ENCODE data around the gene MSANTD3.
"Not testable (repeated sequence)": the region's sequence is repeated elsewhere in the genome, so short reads cannot be mapped to it uniquely, and the experiment has no call there.

The MSANTD3 gene

DNA sequence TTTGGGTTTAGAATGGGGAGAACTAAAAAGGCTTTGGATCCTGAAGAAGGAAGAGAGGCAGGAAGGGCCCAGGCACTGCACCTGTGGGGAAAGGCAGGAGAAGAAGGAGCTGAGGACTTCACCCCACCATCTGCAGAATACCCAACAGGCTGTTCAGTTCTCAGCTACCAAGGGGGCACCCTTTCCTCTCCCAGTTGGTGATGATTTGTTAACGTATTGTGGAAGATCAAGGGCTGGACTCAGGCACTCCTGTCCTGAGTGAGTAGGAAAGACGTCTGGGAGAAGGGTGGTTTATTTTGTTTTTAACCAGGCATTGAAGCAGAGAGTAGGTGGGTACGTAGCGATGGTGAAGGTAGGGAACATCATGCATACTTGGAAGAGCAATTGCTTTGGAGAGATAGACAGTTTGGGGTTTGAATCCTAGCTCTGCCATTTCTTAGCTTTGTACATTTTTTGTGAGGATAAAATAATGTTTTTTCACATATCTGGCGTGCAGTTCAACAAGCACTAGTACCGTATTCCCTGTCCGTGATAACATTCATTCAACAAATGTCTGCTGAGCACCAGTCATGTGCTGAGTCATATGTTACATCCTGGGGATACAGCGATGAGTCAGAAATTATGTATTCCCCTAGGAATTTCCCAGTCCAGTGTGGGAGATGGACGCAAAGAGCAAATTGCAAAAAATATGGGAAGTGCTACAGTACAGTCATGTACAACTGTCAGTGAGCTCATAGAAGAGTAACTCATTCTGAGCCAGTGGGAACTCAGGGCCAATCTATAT, 2.1 kb downstream of the MSANTD3 start:
- DNase-seq = no peak

DNA sequence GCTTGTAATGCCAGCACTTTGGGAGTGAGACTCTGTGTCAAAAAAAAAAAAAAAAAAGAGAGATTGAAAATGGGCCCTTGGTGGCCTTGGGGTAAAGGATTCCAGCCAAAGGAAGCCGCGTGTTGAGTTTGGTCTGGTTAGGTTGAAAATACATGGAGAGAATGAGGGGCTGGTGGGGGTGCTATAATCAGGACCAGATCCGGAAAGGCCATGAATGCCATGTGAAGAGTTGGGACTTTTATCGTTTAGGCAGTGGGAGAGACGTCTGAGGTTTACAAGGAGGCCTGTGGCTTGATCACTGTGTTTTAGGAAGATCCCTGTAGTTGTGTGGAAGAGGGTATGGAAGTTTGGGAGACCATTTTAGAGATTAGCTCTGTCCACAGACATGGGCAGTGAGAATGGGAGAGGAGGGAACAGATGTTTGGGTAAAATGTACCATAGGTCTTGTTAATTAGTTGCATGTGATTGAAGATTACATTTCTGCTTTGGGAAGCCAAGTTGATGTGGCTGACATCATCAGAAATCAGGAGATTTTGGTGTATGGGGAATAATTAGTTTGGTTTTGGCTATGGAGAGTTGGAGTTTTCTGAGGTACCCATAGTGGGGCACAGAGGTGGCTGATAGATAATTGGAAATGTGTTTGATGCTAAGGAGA, 3.5 kb downstream of the MSANTD3 start:
- DNase-seq = no peak

DNA sequence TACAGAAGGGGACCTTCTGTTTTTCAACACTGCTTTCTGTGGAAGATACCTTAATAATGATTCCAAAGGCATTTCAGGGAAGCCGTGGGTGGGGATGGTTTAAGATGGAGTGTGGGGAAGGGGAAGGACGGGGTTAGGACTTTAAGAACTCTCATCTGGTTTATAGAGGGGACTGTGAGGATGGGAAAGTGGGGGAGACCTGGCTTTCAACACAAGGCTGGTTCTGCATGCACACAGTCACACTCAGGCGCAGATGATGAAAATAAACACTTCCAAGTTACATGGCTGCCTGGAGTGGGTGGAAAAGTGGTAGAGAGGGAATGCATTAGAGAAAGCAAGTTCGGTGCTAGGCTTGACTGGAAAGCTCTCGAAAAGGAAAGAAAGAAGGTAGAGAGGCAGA, 4.9 kb downstream of the MSANTD3 start:
- no peak for DNase-seq

DNA sequence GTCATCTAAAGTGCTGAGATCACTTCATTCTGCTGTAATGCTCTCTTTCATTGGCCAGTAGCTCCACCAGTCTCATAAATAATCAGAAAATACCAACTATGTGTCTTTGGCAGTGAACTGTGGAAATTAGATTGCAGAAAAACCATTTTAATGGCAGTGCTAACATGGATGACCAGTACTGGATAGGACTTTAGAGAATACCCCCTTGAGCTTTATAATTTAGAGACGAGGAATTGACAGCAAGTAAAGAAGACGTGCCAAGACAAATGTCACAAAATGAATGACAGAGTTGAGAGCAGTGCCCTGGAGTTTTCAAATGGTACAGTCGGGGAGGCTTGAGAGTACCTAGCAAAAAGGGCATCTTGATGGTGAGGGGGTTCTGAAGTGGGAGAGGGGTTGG, 5.8 kb downstream of the MSANTD3 start:
- DNase-seq = no peak

DNA sequence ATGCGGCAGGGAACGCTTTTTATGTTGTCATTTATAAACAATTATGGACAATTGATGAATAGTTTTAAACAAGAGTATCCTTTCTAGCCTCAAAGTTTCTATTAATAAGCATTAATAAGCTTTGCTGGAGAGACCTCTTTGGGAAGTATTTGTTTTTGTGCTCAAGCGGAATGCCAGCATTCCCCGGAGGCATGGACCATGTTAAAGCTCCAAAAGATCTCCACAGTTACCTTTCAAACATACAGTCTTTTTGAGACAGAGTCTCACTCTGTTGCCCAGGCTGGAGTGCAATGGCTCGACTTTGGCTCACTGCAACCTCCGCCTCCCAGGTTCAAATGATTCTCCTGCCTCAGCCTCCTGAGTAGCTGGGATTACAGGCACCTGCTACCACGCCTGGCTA, 9.6 kb downstream of the MSANTD3 start:
- DNase-seq = no peak

DNA sequence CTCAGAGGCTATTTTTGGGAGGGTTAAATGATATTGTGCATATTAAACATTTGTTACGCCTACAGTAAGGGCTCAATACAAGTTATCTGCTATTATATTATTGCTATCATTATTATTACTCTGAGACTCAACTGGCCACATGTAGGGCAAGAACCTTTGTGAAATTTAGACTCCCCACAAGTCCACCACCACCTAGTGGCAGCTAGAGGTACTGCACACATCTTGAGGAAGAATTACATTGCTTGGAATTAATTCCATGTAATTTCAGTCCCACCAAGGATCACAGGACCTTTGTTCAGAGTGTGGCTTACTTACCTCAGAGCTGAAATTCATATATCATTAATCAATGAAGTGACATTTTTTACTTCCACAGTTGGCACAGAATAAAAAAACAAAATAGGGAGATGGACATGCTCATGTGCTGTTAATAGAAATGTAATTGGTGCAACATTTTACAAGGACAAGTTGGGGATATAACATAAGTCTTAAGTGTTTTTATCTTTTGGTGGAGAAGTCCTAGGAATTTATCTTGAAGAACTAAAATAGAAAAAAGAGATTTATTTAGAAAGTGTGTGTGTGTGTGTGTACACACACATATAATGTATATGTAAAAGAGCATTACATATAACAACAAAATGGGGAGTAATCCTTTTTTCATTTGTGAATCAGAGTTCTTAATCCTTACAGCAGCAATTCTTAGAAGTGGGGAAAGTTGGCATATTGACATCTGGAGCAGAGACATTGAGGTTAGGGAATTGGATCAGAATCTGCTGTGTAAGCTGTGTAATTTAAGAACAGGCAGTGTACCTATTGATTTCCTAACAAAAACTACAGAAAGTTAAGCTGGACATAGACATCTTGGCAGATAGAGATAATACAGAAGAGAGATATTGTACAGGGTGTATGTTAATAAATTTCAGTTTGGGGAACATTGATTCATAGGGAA, 11.2 kb downstream of the MSANTD3 start:
- DNase-seq = peak; percentile 57 to 67

DNA sequence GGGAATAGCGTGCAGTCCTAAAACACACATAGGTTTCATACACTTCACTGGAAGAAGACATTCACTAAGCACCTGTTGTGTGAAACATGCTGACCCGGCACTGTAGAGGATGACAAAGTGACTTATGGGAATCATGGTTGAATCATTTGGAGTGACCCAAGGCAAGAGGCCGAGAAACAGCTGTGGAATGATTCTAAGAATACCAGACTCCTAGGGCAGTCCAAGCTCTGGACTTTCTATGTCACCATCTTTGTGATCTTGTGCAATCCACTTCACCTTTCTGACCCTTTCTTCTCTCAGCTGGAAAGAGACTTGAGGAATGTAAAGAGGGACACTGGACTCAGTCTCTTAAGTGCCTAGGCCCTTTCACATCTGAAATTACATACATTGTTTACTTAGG, 13.1 kb downstream of the MSANTD3 start:
- DNase-seq = no peak

DNA sequence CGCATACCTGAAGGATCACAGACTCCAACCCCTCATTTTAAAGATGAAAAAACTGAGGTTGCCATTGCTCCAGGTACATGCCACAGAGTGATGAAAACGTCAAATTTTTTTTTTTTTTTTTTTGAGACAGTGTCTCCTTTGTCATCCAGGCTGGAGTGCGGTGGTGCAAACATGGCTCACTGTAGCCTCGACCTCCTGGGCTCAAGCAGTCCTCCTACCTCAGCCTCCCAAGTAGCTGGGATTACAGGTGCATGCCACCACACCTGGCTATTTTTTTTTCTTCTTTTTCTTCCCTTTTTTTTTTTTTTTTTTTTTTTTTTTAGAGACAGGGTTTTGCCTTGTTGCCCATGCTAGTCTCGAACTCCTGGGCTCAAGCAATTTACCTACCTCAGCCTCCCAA, 13.5 kb downstream of the MSANTD3 start:
- DNase-seq = not testable (repeated sequence)

DNA sequence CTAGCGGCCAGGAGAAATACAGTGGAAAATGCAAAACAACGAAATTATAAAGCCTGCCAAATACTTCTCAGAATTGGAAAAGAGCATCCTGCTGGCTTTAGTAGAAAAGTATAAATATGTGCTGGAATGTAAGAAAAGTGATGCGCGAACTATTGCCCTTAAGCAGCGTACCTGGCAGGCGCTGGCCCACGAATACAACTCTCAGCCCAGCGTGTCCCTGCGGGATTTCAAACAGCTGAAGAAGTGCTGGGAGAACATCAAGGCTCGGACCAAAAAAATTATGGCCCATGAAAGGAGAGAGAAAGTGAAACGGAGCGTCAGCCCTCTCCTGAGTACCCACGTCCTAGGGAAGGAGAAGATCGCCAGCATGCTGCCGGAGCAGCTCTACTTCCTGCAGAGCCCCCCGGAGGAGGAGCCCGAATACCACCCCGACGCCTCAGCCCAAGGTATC, 15.0 kb downstream of the MSANTD3 start:
- no peak for DNase-seq

DNA sequence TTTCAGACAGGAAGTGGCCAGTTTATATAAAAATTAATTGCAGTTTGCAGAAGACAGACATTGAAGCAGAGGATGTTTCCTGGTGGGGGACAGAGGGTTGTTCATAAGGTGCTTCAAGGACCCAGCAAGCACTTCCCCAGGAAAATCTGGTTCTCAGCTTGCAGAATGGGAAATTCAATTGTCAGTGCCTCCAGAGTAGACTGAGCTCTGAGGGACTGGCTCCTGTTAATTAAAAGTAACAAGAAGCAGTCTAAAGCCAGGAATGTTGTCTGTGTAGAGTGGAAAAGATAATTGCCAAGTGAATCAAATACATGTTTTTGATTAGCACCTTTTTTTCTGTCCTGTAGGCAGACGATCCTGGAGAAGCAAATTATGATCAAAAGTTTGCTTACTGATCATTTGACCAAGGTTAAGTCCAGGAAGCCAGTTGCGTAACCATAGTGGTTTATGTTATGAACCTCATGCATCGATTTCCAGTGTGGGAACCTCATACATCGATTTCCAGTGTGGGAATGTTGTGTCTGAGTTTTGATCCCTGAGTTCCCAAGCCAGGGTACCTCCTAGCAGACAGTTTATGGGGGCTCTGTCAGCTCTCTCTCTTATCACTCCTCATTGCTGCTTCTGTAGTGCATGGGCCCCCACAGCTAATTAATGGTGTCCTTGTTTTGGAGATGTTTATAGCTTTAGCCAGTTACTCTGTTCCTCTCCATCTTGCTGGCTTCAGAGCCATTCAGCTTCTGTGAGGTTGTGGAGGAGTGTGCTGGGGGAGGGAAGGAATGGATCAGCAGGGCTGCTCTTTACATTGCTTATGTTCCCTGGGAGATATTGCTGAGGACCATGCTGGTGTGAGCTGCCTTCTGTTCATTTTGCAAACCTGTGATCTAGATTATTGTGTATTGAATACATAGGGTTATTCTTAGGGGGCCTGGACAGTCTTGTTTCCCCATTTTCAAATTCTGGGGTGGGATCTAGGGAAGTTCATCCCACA, 17.1 kb downstream of the MSANTD3 start:
- DNase-seq = no peak

DNA sequence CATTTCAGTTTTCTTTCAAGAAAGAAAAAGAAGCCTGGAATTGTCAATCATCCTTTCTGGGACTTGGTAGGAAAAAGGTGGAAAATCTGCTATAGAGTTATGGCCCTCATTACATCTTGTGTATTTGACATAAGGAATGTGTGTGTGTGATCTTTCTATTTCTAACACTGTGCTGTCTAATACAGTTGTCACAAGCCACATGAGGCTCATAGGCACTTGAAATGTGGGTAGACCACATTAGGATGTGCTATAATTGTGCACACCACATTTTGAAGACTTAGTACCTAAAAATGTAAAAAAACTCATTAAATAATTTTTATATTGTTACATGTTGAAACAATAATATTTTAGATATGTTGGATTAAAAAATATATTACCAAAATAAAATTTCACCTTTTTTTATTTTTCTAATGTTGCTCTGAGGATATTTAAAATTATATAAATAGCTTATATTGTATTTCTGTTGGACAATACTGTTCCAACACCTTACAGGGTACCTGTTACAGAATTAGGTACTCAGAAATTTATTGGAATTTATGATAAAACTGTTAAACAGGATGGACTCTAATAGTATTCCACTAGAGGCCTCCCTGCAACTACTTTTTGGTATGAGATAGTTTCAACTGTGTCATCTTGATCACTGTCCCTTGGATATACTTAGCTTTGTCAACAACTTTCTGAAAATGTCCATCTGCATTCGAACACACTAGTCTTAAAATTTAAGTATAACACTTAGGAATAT, 18.4 kb downstream of the MSANTD3 start:
- DNase-seq = no peak

DNA sequence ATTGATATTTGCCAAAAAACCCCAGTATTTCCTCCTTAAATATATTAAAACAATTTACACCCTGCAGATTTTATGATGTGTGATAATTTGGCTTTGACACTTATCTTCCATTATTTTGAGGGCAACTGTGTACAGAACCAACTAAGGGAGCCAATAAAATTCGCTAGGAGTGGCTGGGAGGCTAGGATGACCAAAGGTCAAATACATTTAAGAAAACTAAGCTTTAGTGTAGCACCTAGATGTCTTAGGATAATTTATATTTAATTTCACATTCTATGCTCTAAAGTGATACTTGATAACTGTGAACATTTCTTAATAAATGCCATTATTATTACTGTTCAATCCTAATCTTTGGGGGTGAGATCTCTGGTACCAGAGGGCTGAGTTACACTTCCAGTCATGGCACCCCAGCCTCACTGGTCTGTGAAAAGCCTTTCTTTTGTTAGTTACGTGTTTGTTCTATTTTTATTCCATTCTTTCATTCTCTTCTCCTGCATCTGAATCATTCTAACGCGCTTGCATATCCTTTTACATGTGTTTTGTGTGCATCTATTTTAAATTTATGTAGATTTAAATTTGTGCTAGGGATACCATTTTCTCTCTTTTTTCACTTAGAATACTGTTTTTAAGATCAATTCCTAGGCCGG, 19.1 kb downstream of the MSANTD3 start:
- no peak for DNase-seq

DNA sequence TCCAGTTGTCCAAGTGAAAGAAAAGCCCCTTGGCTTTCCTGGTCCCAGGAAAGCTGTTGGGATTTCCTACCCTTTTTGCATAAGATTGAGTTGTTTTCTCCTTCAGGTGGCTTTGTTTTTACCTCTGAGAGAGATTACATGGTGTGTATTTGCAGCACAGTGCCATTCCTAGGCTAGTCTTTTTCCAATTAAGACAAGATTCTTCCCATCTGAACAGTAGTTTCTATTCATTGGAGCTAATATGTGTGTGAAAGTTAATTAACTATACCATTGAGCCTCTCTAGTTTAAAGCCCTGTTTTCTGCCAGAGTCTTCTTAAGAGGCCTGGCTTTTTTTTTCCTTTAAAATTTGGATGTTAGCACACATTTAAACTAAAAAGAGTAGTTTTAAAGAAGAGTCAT, 20.1 kb downstream of the MSANTD3 start:
- DNase-seq = no peak

DNA sequence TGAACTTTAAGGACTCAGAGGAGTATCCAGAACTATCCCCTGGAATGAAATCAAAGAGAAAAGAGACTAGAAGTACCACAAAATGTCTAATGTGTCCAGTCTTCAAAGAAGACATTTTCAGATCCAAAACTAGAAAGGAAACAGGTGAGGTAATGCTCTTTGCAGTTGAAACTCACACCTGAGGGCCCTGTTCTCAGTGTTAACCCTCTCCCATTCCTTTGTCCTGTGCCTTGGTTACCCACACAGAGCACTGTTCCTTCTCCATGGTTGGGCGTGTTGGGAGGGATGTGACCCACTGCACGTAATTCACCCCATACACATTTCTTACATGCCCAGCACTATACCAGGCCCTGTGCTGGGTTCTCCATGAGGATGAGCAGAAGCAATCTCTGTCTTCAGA, 21.3 kb downstream of the MSANTD3 start:
- DNase-seq = no peak

DNA sequence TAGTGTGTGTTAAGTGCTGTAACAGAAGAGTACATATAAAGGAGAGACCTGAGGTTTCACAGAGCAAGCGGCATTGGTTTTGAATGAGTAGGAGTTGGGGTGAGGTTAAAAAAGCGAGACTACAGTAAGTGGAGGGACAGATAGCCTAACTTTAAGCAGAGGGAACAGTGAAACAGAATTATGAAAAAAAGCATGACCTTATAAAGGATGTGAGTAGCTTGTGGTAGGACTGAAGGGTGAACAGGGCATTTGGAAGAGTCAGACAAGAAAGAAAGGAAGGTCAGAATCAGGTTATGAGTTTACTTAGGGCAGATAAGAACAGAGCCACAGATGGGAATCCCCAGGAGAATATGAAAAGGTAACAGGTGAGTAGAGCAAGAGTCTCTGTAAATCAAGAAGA, 22.5 kb downstream of the MSANTD3 start:
- DNase-seq = no peak

DNA sequence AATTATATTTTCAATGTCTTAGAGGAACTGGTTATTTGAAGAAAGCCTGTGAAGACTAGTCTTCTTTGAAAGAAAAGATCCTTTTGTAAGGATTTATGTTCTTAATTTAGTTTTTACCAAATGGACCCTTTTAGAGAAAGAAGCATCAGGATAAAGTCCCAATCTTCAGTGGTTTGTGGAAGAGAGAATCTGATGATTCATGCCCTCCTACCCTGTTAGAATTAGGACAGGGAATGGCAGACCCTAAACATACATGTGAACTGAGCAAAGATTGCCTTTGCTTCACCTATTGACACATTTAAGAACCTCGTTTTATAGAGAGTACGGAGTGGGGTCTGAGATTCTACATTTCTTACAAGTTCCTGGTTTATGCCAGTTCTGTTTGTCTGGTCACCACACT, 26.0 kb downstream of the MSANTD3 start:
- DNase-seq = no peak

DNA sequence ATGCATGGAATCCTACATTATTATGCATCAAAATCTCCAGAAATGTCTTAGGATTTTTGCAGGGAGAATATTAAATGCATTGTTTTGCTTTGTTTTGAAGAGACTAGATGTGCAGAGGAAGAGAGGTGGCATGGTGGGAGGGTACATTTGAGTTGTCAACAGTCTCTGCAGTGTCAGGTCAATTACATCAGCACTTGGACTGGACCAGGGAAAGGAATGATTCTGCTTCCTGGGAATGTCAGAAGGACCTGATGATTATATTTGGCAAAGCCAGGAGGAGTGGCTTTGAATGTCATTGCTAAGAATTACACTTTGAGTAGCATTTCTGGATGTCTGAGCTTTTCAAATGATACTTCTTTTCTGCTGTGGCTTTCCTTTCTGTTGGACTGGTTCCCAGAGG, 28.5 kb downstream of the MSANTD3 start:
- DNase-seq = no peak

DNA sequence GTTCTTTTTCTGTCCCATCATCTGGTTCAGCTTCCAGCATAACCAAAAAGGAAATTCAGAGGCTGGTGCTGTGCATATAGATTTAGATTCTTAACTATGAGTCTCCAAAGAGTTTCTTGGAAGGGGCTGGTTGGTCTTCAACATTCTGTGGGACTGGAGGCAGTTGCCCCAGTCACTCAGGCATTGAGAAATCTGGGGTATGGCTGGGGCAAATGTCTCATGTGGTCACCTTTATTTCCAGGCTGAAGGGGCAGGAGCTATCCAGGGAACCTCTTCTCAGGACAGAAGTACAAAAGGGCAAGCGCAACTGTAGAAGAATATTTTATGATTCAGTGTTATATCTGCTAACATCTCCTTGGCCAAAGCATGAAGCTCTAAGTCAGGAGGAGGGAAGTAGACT, 30.6 kb downstream of the MSANTD3 start:
- no peak for DNase-seq

DNA sequence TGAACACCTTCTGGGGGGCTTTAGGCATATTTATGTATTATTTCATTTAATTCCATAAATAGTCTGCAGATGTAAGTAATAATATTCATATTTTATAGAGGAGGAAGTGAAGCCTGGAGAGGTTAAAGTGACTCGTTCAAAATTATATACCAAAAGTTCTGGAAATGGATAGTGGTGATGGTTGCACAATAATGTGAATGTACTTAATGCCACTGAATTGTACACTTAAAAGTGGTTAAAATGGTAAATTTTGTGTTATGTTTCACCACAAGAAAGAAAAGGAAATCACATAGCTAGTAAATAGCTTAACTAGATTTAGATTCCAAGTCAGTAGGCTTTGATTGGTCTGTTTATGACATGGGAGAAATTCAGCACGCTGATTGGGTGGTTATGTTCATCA, 33.0 kb downstream of the MSANTD3 start:
- no peak for DNase-seq

DNA sequence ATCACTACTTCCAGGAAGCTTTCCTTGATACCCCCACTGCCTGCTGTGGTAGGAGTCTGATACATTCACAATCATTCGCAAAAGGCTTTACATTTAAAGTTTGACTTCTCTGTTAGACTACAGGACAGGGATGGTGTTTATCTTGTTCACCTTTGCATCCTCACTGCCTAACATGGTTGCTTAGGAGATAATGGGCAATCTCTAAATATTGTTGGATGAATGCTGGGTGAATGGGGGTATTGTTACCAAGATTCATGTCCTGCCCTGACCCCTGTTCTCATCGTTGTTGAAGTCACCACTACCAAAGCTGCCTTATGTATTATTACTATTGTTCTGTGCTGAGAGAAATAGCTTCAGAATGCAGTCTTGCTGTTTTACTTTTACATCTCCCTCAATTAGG, 38.3 kb downstream of the MSANTD3 start:
- no peak for DNase-seq

DNA sequence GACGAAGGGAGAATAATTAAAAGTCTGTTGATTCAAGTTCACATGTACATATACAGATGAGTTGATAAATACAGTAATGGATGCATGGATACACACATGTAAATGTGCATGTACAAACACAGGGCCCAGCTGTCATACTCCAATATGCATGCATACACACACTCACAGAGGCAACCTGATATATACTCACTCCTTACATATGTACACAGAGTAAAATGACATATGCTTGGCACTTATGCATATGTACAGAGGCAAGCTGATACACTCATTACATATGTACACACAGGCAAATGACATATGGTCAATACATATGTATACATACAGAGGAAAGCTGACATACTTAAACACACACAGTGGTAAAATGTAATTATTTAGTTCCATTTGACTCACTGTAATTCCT, 38.8 kb downstream of the MSANTD3 start:
- DNase-seq = no peak
